Hepatic stellate cell (primary cell): Measurements from ENCODE around the gene STOML1.
"Not testable (repeated sequence)": the region's sequence is repeated elsewhere in the genome, so short reads cannot be mapped to it uniquely, and the experiment has no call there.

Experiments used
- DNase-seq: peaks from one replicate; pipeline ENCODE4 v3.0.0; 2011; ENCODE audit warnings: low spot score

Gene STOML1

GRCh38 chr15:73946046-73946721 is 45.9 kb downstream of the STOML1 start:
- no peak for DNase-seq

- no peak for DNase-seq
These were observed 47.0 kb downstream of the STOML1 start for GRCh38 chr15:73945130-73945508.

- DNase-seq: no peak
These were observed 47.6 kb downstream of the STOML1 start for GRCh38 chr15:73944161-73945129.

GRCh38 chr15:73942751-73943270 is 49.3 kb downstream of the STOML1 start:
- DNase-seq: no peak

GRCh38 chr15:73941871-73942635 is 50.0 kb downstream of the STOML1 start:
- no peak for DNase-seq

- DNase-seq: no peak
These were observed 50.6 kb downstream of the STOML1 start for GRCh38 chr15:73941449-73941848.

- DNase-seq: peak; percentile 98
These were observed 51.1 kb downstream of the STOML1 start for GRCh38 chr15:73941044-73941443.

GRCh38 chr15:73940061-73940981 is 51.8 kb downstream of the STOML1 start:
- peak; percentile 67 for DNase-seq

- DNase-seq: no peak
These were observed 53.0 kb downstream of the STOML1 start for GRCh38 chr15:73939138-73939537.

- not testable (repeated sequence) for DNase-seq
These were observed 53.6 kb downstream of the STOML1 start for GRCh38 chr15:73938516-73938915.

GRCh38 chr15:73937726-73938125 is 54.4 kb downstream of the STOML1 start:
- DNase-seq: no peak

- no peak for DNase-seq
These were observed 54.8 kb downstream of the STOML1 start for GRCh38 chr15:73937296-73937695.

GRCh38 chr15:73936588-73937290 is 55.4 kb downstream of the STOML1 start:
- no peak for DNase-seq

- no peak for DNase-seq
These were observed 55.9 kb downstream of the STOML1 start for GRCh38 chr15:73936181-73936580.

GRCh38 chr15:73935547-73935946 is 56.5 kb downstream of the STOML1 start:
- no peak for DNase-seq

- DNase-seq: no peak
These were observed 57.8 kb downstream of the STOML1 start for GRCh38 chr15:73934281-73934680.

GRCh38 chr15:73932381-73933191 is 59.5 kb downstream of the STOML1 start:
- no peak for DNase-seq

GRCh38 chr15:73931441-73931840 is 60.7 kb downstream of the STOML1 start:
- no peak for DNase-seq

- DNase-seq: no peak
These were observed 61.3 kb downstream of the STOML1 start for GRCh38 chr15:73930790-73931281.
